ENCODE results near the gene PSMC5.
"Not testable (repeated sequence)": the region's sequence is repeated elsewhere in the genome, so short reads cannot be mapped to it uniquely, and the experiment has no call there.

PSMC5 gene

DNA sequence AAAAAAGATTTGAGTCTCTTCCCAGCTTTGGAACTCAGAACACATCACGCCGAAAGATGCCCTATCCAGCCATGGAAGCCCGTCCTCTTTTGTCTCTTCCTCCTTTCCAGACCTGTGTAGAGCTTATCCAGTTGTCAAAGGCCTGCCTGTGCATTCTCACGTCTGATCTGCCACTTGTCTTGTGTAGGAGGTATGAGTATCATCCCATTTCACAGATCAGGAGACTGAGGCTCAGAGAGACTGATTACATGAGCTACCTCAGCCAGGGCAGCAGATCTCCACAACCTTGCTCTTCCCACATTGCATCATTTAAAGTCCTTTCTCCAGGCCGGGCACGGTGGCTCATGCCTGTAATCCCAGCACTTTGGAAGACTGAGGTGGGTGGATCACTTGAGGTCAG, 47.5 kb downstream of the PSMC5 start:
- not testable (repeated sequence) for DNase-seq (ENCODE audit: extremely low read depth, insufficient read length); H3K4me3 ChIP-seq (replicated peaks; ENCODE audit: low read depth, low read length); H3K36me3 ChIP-seq (ENCODE audit: control insufficient read depth, insufficient read depth, low read length); H3K27me3 ChIP-seq (replicated peaks; ENCODE audit: control insufficient read depth, insufficient read depth, low read length)

DNA sequence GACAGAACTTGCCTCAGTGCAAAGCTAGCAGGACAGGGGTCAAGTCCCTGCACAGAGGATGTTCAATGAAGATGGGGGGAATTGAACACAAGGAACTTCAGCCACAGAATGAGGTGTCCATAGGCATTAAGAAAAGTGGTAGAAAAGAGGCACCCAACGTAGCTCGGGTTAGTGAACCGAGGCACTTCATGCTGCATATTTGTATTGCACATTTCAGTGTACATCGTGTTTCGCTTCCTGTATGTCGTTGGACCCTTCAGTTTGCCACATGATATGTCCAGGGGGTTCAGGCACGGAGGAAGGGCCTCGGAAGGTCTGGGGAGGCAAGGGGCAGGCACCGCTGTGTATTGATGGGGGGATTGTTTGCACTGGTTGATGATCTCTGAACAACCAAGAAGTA, 51.2 kb downstream of the PSMC5 start:
- not testable (repeated sequence) for H3K27me3 ChIP-seq (replicated peaks; ENCODE audit: control insufficient read depth, insufficient read depth, low read length); DNase-seq (ENCODE audit: extremely low read depth, insufficient read length); H3K36me3 ChIP-seq (ENCODE audit: control insufficient read depth, insufficient read depth, low read length); H3K4me3 ChIP-seq (replicated peaks; ENCODE audit: low read depth, low read length)

DNA sequence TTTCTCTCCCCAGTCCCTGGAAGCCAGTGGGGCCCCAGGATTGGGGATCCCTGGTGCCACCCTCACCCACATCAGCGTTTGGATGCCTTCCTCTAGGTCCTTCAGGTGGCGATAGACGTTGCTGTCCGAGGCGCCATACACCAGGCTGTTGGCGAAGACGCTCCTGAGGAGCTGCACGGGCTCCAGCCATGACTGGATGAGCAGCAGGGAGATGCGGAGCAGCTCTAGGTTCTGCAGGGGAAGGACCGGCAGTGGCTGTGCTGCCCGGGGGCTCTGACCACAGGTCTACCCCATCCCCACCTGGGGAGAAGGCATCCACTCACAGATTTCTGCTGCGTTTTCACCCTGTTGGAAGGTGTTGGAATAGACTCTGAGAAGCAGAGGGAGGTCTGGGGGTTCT, 53.5 kb downstream of the PSMC5 start:
- no peaks in the 10 kb centered on the region for H3K36me3 ChIP-seq (ENCODE audit: control insufficient read depth, insufficient read depth, low read length)
- TF ChIP-seq, protein P1, sequence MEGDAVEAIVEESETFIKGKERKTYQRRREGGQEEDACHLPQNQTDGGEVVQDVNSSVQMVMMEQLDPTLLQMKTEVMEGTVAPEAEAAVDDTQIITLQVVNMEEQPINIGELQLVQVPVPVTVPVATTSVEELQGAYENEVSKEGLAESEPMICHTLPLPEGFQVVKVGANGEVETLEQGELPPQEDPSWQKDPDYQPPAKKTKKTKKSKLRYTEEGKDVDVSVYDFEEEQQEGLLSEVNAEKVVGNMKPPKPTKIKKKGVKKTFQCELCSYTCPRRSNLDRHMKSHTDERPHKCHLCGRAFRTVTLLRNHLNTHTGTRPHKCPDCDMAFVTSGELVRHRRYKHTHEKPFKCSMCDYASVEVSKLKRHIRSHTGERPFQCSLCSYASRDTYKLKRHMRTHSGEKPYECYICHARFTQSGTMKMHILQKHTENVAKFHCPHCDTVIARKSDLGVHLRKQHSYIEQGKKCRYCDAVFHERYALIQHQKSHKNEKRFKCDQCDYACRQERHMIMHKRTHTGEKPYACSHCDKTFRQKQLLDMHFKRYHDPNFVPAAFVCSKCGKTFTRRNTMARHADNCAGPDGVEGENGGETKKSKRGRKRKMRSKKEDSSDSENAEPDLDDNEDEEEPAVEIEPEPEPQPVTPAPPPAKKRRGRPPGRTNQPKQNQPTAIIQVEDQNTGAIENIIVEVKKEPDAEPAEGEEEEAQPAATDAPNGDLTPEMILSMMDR (IDR thresholded peaks at IDR 0.05; ENCODE audit: insufficient read depth, low read length, poor library complexity, severe bottlenecking) = no peak
- H3K27me3 ChIP-seq (replicated peaks; ENCODE audit: control insufficient read depth, insufficient read depth, low read length) = no peaks in the 10 kb centered on the region
- no peak overlapping the region for H3K4me3 ChIP-seq (replicated peaks; ENCODE audit: low read depth, low read length)
- DNase-seq (ENCODE audit: extremely low read depth, insufficient read length) = no peak

DNA sequence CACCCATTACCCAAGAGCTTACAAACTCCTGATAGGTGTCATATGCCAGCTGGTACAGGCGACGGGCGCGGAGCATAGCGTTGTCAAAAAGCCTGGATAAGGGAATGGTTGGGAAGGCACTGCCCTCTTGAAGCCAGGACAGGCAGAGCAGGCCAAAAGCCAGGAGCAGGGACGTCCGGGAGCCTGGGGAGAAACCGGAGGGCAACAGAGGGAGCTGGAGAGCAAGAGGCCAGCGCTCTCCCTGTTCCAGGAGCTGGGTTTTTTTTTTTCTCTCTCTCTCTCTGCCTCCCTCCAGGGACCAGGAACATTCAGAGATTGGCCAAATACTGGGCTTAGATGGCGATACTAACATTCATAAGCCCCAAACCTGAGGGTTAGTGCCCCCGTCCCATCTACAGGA, 54.1 kb downstream of the PSMC5 start:
- not testable (repeated sequence) for H3K27me3 ChIP-seq (replicated peaks; ENCODE audit: control insufficient read depth, insufficient read depth, low read length); H3K4me3 ChIP-seq (replicated peaks; ENCODE audit: low read depth, low read length); H3K36me3 ChIP-seq (ENCODE audit: control insufficient read depth, insufficient read depth, low read length); DNase-seq (ENCODE audit: extremely low read depth, insufficient read length)
